GM15510 (cell line): ENCODE measurements around the gene ARSI.

Experiments
- POLR2A ChIP-seq: IDR thresholded peaks from 3 replicates; pipeline ENCODE4 v1.6.1; 2011; ENCODE audit warnings: borderline replicate concordance; ENCODE audit not compliant: insufficient read length; ENCODE audit errors: extremely low read depth

ARSI gene

DNA sequence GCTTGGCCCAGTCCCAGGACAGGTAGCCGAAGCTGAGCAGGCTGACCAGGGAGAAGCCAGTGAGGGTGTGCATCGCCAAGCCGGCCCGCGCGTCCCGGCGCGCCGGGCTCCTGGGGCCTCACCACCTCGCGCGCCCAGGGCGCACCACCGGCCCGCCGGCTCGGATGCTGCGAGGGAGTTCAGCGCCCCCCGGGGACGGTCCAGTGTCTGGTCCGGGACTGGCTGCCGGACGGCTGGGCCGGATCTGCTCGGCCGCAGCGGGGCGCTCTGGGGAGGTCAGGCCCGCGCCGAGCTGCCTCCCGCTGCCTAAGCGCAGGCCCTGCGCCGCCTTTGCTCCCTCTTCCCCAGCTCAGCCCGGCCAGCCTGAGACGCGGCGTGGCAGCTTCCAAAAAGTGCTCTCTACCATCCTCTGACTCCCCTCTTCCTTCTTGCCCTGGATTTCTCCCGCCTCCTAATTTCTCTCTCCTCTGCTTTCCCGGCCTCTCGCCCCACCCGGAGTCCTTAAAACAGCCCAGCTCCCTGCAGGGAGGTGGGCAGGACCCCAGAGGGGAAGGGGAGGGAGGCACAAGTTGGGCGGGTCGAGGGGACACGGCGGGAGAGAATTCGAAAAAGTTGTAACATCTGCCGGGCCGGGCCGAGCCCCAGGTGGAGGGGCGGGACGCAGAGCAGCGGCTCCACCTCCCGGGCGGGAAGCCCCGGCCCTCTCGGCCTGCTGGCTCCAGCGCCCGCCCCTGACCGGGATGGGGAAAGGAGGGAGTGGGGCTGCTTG, at the start of gene ARSI:
Gene ARSI (minus strand): TSS at position 605 of the 769 bp plus-strand sequence. CDS start 532 bp downstream, at position 73.
- TF ChIP-seq POLR2A, result no peak

DNA sequence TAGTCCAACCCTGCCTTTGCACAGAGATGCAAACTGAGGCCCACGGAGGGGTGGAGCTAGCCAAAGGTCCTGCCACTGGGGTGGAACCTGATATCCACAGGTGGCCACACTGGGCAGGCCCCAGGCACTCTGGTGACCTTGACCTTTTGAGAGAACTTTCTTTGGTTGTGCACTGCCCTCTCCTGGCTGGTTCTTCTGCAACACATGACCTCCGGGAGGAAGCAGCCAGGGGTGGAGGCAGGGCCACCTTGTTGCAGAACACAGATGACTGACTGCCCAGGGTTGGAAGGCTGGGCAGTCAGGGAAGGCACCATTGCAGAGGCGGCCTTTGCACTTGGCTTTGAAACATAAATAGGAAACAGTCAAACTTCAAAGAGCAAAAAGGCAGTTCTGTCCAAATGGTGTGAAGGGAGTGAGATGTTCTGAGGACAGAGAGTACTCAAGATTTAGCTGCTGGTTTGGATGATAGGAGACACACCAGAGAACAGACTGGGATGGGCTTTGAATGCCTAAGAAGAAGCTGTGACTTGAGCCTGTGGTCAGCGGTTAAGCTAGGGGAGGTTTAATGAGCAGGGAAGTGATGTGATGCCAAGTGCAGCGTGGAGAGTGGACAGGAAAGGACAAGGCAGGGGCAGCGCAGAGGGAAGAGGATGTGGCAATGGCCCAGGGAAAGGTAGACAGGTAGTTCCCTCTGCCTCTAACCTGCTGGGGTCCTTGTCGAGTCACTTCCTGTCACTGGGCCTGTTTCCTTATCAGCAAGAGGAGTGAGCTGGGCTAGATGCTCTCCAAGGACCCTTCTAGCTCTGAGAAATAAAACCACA, 48.0 kb upstream of the ARSI start:
- no peak for TF ChIP-seq POLR2A

DNA sequence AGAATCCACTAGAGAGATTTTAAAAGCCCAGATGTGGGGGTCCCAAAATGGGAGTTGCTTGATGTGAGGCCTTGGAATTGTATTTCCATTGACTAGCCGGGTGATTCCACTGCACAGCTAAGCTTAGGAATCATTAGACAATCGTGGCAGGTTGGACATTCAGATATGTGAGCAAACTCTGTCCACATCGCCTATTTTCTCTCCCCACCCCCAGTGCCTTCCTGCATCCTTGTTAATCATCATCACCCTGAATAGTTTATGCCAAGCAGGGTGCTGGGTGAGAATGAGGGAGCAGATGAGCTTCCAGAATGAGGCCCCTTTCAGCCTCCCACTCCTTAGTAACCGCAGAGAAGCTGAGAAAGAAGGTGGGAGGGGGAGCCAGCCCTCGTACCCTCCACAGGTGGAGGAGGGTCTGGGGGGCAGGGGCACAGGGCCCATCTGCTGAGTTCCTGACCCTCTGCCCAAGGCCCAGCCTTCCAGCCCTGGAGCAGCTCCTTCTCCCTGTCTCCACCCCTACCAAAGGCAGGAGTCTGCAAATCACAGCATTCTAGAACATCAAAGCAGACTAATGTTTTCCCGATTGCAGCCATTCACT, 47.1 kb upstream of the ARSI start:
- TF ChIP-seq POLR2A, result no peak

DNA sequence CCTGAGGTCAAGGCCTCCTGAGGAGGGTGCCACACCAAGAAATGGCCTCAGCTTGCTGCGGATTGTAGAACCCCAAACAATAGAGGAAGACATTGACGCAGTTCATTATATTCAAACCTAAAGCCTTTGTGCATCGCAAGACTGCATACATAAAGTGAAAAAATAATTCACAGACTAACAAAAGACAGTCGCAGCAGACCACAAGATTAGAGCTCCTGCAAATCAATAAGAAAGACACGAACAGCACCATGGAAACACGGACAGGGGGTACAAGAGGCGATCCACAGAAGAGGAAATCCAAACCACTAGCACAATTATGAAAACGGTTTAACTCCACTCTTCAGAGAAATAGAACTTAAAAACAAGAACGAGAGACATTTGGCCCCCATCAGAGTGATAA, 44.7 kb upstream of the ARSI start:
- TF ChIP-seq POLR2A, result no peak

DNA sequence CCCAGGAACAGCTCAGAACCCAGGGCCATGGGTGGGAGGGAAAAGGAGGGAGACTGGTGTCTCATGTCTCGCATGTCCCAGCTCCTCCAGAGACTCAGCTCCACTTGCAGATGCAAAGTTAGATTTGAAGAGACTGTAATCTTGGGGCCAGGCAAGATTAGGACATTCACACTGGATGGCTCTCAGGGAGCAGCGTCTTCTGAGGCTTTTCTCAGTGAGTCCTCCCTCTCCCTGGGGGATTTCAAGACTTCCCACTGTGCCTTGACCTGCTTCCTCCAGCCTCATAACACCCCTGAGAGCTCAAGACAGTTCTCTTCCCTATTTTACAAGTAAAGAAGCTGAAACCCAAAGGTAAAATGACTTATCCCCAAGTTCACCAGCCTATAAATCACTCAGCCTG, 44.3 kb upstream of the ARSI start:
- no peak for TF ChIP-seq POLR2A

DNA sequence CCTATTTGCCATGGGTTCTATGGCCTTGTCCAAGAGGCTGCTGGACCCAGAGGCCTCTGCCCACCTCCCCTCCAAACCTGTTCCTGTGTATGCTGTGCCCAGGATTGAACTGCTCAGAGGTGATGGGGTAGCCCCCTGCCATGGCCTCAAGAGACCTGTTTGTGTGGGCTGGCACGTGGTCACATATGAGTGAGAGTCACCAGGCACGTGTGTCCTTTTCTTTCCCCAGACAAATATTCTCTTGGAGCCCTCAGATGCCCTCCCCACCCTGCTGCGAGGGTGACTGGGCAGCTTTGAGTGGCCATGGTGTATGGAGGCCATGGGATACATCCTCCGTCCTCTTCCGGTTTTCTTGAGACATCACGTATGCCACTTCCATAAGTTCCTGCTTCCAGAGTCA, 43.9 kb upstream of the ARSI start:
- TF ChIP-seq POLR2A, result no peak

DNA sequence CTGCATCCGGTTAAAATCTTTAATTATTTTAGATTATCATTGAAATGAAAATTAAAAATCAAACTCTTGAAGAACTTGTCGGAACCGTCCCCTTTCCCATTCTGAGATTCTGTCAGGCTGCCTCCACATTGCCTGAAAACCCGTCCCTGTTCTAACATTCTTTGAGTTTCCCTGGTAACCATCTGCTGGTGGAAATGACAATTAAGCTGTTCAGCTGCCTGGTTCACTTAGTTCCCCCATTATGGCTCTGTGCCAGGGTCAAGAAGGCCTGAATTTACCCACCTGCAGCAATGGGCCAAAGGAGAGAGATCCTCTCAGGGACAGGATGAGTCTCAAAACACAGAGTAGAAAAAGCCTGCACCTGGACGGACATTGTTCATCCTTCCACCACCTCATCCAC, 43.0 kb upstream of the ARSI start:
- TF ChIP-seq POLR2A, result no peak

DNA sequence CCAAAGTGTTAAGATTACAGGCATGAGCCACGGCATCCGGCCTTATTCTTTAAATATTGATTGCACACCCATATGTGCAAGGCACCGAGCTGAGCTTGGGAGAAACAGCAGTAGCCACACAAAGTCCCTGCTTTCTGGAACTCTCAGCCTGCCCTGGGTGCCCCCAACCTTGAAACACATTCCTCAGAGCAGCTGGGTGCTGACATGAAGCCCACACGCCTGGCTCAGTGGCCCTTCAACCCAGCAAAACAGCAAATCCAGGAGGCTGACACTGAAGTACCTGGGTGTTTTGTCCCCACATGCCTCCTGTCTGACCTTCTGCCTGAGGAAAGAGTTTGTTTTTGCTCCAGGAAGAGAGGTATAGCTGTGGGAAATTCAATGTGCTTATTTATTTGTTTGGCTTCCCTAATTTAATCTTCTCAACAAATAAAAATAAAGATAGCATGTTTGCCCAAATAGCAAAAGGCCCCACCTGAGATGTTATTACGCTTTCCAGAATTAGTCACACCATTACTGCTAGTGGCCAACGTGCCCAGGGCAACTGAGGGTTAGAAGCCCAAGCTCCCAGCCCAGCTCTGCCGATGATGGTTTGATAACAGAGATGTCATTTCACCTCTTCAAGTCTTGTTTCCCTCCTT, 41.4 kb upstream of the ARSI start:
- no peak for TF ChIP-seq POLR2A

DNA sequence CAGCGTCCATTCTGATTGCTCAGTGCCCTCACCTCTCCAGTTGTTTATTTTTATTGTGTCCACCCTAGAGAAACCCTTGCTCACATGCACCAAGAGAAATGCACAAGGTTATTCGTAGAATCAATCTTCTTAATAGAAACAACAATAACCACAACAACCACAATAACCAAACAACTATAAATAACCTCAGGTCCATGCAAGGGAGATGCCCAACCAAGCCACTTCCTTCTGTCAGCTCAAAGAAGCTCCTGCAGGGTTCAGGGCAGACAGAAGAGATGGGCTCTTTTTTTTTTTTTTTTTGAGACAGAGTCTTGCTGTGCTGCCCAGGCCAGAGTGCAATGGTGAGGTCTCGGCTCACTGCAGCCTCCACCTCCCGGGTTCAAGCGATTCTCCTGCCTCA, 39.9 kb upstream of the ARSI start:
- no peak for TF ChIP-seq POLR2A

DNA sequence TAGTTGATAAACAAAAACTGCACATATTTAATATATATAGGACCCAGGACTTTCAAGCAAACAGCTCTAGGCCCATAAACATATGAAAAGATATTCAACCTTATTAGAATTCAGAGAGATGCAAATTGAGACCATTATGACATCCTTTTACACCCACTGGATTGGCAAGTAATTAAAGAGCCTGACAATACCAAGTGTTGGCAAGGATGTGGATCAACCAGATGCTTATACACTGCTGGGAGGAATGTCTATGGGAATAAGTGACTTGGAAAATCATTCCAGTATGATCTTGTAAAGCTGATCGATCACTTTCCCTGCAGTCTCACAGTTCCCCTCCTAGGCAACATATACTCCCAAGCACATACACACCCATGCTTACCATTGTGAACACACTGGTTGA, 39.3 kb upstream of the ARSI start:
- no peak for TF ChIP-seq POLR2A

DNA sequence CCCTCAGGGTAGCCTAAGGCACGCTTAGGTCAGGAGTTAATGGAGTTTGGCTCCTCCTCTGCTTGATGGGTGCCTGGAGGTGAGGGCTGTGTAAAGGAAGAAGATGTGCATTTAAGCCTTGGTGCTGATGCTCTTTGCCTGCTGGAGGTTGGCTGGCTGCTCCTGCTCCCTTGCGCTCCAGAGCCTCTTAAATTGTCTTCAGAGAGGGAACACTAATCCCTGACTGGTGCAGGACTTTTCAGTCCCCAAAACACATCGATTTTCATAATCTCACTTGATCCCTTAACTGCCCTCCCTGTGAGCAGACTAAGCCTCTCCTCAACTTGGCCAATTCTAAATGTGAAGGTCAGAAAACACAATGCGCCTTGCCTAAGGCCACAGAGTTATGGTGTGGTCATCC, 38.6 kb upstream of the ARSI start:
- TF ChIP-seq POLR2A, result no peak

DNA sequence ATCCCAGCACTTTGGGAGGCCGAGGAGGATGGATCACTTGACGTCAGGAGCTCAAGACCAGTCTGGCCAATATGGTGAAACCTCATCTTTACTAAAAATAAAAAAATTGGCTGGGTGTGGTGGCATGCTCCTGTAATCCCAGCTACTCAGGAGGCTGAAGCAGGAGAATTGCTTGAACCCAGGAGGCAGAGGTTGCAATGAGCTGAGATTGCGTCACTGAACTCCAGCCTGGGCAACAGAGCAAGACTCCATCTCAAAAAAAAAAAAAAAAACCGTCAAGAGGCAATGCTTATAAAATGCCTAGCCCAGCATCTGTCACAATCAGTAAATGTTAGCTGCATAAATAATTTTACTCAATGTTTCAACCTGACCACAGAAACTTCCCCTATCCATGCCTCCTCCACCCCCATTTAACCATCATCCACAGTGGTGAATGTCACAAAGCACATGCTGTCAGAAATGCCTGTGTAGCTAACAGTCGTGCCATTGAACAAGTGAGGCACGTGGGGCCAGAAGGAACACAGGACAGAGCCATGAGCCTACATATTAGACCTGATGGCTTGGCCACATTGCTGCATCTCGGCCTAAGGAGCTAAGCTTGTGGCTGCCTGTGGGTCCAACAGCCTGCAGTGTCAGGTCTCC, 38.0 kb upstream of the ARSI start:
- TF ChIP-seq POLR2A, result no peak

DNA sequence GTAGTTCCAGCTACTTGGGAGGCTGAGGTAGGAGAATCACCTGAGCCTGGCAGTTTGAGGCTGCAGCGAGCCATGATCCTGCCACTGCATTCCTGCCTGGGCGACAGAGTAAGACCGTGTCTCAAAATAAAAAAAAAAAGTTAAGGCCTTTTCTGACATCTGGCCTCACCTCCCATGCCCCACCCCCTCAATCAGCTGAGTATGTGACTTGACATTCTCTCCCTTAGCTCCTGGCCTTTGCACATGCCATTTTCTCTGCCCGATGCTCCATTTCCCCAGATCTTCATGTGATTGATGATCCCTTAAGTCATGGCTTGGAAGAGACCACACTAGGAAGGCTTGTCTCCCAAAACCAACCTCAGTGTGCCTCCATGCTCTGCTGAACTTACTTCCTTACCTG, 37.1 kb upstream of the ARSI start:
- no peak for TF ChIP-seq POLR2A

DNA sequence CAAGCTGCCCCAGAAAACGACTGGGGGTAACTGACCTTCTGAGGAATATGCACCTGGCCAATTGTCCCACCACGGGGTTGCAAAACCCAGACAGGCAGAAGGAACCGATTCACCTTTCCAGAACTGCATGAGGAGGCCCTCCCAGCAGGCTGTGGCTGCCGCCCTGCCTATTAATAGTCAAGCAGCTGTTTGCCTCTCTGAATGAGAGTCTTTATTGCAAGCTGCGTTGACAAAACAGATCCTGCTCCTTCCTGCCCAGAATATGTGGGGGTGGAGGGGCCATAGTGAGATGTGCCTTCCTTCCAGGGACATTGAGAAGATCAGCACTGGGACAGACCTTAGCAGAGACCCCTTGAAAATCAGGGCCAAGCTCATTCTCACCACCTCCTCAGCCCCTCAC, 36.5 kb upstream of the ARSI start:
- TF ChIP-seq POLR2A, result no peak

DNA sequence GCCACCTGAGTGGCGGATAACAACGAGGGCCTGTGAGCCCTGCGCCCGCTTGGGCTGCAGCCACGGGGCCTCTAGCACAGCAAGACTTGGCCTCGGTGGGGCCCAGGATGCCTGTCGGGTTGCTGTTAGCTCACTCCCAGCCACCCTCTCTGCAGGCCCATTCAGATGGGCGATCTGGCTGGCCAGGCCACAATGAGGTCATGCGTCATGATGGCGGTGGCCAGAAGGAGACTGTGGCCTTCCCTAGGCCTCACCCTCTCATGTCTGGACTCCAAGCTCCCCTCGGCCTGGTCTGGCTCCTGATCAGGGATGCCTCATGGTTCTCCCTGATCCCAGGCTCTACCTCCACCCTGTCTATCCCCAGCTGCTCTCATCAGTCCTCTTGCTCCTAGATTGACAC, 35.8 kb upstream of the ARSI start:
- TF ChIP-seq POLR2A, result no peak
